Thyroid gland (tissue), 4 donors: ENCODE results near the gene SLC49A4.

Experiments
- POLR2A ChIP-seq, 2 donors: fragments of 450-650 bp; IDR thresholded peaks; one replicate each; pipeline ENCODE4 v1.6.1; 2017; ENCODE audit warnings: antibody characterized with exemption in 2 of 2, mild to moderate bottlenecking in 2 of 2, moderate library complexity in 1 of 2
- TF ChIP-seq, protein P1 (sequence below), 6 experiments: fragments of 200-600 bp in 3 of 6; fragments of 450-650 bp in 3 of 6; sonication (generic) in 3 of 6; IDR thresholded peaks; one replicate each; pipeline ENCODE4 v1.5.1; 2016 to 2019; ENCODE audit warnings: antibody characterized with exemption in 6 of 6, mild to moderate bottlenecking in 2 of 6, inconsistent platforms in 1 of 6, moderate library complexity in 1 of 6

DNA sequence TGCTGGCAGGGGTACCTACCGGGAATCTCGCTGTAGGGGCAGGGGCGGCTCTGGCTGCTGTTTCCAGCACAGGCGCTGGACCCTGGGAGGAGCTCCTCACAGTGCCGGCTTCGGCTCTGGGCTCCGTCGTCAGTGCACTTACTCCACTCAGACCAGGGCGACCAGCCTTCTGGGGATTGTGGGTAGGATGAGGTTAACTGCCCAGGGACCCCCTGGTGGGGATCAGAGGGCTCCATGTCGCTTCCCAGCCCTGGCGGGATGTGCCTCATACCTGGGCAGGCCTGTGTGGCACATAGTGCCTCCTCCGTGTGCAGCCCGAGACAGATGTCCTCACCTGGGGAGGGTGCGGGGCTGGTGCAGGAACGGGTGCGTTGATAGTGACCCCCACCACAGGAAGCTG lies 117.0 kb downstream of the SLC49A4 start:
- TF ChIP-seq, protein P1, sequence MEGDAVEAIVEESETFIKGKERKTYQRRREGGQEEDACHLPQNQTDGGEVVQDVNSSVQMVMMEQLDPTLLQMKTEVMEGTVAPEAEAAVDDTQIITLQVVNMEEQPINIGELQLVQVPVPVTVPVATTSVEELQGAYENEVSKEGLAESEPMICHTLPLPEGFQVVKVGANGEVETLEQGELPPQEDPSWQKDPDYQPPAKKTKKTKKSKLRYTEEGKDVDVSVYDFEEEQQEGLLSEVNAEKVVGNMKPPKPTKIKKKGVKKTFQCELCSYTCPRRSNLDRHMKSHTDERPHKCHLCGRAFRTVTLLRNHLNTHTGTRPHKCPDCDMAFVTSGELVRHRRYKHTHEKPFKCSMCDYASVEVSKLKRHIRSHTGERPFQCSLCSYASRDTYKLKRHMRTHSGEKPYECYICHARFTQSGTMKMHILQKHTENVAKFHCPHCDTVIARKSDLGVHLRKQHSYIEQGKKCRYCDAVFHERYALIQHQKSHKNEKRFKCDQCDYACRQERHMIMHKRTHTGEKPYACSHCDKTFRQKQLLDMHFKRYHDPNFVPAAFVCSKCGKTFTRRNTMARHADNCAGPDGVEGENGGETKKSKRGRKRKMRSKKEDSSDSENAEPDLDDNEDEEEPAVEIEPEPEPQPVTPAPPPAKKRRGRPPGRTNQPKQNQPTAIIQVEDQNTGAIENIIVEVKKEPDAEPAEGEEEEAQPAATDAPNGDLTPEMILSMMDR (IDR thresholded peaks at IDR 0.05) = no peak
- no peak for TF ChIP-seq POLR2A (IDR thresholded peaks at IDR 0.05)
